Keratinocyte (primary cell): ENCODE results near the gene RSPO3. TPM values are rescaled to one million over a fixed set of nuclear protein-coding genes. Genes with fewer than 3 reads are reported as not detected.

ENCODE experiments used
- DNase-seq: peaks from one replicate; pipeline ENCODE4 v3.0.0-alpha.2; 2011; ENCODE audit warnings: low read depth, missing footprints, low spot score
- FAIRE-seq: peaks from 2 replicates; lab custom pipeline; 2011; peaks lifted over from hg19 to GRCh38; lab: Jason Lieb, UNC
- H2AFZ ChIP-seq: 2 replicates; pipeline ENCODE4 v1.6.0; 2012; ENCODE audit warnings: low read length, control low read depth, inconsistent platforms; ENCODE audit not compliant: control insufficient read depth
- H3K27ac ChIP-seq: 2 replicates; pipeline ENCODE4 v1.5.1; 2011; ENCODE audit warnings: low read length; ENCODE audit not compliant: control insufficient read depth, insufficient read depth
- H3K27me3 ChIP-seq: 3 replicates; pipeline ENCODE4 v1.6.0; 2011; ENCODE audit warnings: low read length; ENCODE audit not compliant: control insufficient read depth, insufficient read depth; ENCODE audit errors: extremely low read depth
- H3K36me3 ChIP-seq, 2 experiments: 2 replicates in 1 of 2; 3 replicates in 1 of 2; pipeline ENCODE4 v1.5.1; 2011; ENCODE audit warnings: low read length in 2 of 2, mild to moderate bottlenecking in 1 of 2; ENCODE audit not compliant: control insufficient read depth in 2 of 2, insufficient read depth in 2 of 2; ENCODE audit errors: extremely low read depth in 1 of 2
- H3K4me1 ChIP-seq: 3 replicates; pipeline ENCODE4 v1.5.1; 2011; ENCODE audit warnings: low read length; ENCODE audit not compliant: control insufficient read depth, insufficient read depth; ENCODE audit errors: extremely low read depth
- H3K4me2 ChIP-seq: 3 replicates; pipeline ENCODE4 v1.6.0; 2011; ENCODE audit warnings: low read depth, low read length; ENCODE audit not compliant: control insufficient read depth, insufficient read depth; ENCODE audit errors: extremely low read depth
- H3K4me3 ChIP-seq, 3 experiments: fragments of 200-600 bp in 1 of 3; sonication (generic) in 1 of 3; 2 replicates in 2 of 3; 3 replicates in 1 of 3; pipeline ENCODE4 v1.5.1; 2011 to 2016; ENCODE audit warnings: low read length in 3 of 3, mild to moderate bottlenecking in 3 of 3, control low read depth in 2 of 3, inconsistent platforms in 1 of 3, low read depth in 1 of 3, mixed read lengths in 1 of 3, mixed run types in 1 of 3, moderate library complexity in 1 of 3; ENCODE audit not compliant: control insufficient read depth in 2 of 3, insufficient read depth in 2 of 3; ENCODE audit errors: extremely low read depth in 1 of 3
- H3K79me2 ChIP-seq: 2 replicates; pipeline ENCODE4 v1.6.0; 2012; ENCODE audit warnings: low read length; ENCODE audit not compliant: control insufficient read depth, insufficient read depth
- H3K9ac ChIP-seq: 3 replicates; pipeline ENCODE4 v1.6.0; 2011; ENCODE audit warnings: low read length; ENCODE audit not compliant: control insufficient read depth, insufficient read depth; ENCODE audit errors: extremely low read depth
- H3K9me1 ChIP-seq: 3 replicates; pipeline ENCODE4 v1.6.0; 2011; ENCODE audit warnings: low read length; ENCODE audit not compliant: control insufficient read depth, insufficient read depth; ENCODE audit errors: extremely low read depth
- H3K9me3 ChIP-seq: 2 replicates; pipeline ENCODE4 v1.5.1; 2012; ENCODE audit warnings: low read depth, low read length; ENCODE audit not compliant: control insufficient read depth
- H4K20me1 ChIP-seq: 3 replicates; pipeline ENCODE4 v1.6.0; 2011; ENCODE audit warnings: low read length; ENCODE audit not compliant: control insufficient read depth, insufficient read depth; ENCODE audit errors: extremely low read depth
- EZH2 ChIP-seq: IDR thresholded peaks from one replicate; pipeline ENCODE4 v1.6.1; 2012; ENCODE audit warnings: inconsistent platforms, mild to moderate bottlenecking, low read length, moderate library complexity
- dilution Hi-C: fragments of 300-500 bp; cut with MboI; formaldehyde crosslinking; loops from one replicate; pipeline ENCODE4 v1.7.0; 2020; ENCODE audit warnings: low sequenced_read_pairs; ENCODE audit not compliant: extremely low pct_ligation_motif_present
- polyA plus RNA-seq, 5 experiments: library from polyadenylated mRNA; depleted of rRNA in 3 of 5; stranded (reverse) in 3 of 5; stranded (forward) in 1 of 5; unstranded in 1 of 5; fragments of >200 nt; gene quantifications; 1 replicate in 1 of 5; 2 replicates in 3 of 5; 3 replicates in 1 of 5; pipeline versions ENCODE4 v1.2.1 to v1.2.3, GENCODE V29; 2011 to 2012; ENCODE audit warnings: missing spikeins in 2 of 5, low read depth in 1 of 5, low replicate concordance in 1 of 5
- TF ChIP-seq, protein P1 (sequence below), 3 experiments: IDR thresholded peaks in 1 of 3; conservative IDR thresholded peaks in 1 of 3; optimal IDR thresholded peaks in 1 of 3; 2 replicates in 2 of 3; 3 replicates in 1 of 3; pipeline versions ENCODE3 to v1.5.1; 2011; ENCODE audit warnings: low read length in 3 of 3, mild to moderate bottlenecking in 3 of 3, moderate library complexity in 2 of 3, control low read depth in 1 of 3, inconsistent platforms in 1 of 3; ENCODE audit not compliant: insufficient read depth in 2 of 3; ENCODE audit errors: extremely low read depth in 1 of 3

Gene RSPO3
- polyA plus RNA-seq, 1 donor (not counting 4 experiments of a cell fraction or from before 2014, with no cell fraction given): not detected

DNA sequence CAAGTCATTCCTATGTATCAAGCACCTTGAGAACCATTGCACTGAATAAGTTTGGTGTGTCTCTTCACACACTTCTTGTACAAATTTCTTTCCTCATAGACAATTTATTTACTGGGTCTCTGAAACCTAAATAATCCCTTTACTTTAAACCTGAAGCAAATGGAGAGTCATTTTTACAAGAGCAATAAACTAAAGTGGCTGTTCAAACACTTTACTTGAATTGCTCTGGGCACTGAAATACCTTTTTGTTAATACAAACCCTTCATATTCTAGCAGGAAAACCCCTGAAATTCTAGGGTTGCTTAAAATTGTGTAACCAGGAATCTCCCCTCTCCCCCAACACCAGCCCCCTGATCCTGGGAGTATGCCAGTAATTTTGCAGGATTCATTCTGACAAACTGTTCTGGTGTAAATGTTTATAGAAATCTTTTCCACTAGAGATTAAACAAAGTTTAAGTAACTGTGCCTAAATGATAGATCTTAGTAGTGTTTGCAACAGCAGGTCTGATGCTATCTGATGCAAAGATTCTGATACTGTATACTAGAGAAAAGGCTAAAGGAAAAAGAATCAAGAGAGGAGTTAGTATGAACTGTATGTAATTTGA, 13.4 kb downstream of the RSPO3 start:
- Histone ChIP-seq H3K9me1 (no peaks in the 10 kb centered on the region), H3K4me1 (no peaks in the 10 kb centered on the region), H2AFZ (no peak overlapping the region), H3K36me3 (no peaks in the 10 kb centered on the region), H3K4me3 (no peak overlapping the region), H3K79me2 (no peaks in the 10 kb centered on the region), H3K27me3 (peaks cover 5% of the 10 kb centered on the region), H3K9ac (no peak overlapping the region), H3K9me3 (no peaks in the 10 kb centered on the region), H3K27ac (no peak overlapping the region), H3K4me2 (no peak overlapping the region), H4K20me1 (no peaks in the 10 kb centered on the region)
- no peak for TF ChIP-seq EZH2
- TF ChIP-seq, protein P1, sequence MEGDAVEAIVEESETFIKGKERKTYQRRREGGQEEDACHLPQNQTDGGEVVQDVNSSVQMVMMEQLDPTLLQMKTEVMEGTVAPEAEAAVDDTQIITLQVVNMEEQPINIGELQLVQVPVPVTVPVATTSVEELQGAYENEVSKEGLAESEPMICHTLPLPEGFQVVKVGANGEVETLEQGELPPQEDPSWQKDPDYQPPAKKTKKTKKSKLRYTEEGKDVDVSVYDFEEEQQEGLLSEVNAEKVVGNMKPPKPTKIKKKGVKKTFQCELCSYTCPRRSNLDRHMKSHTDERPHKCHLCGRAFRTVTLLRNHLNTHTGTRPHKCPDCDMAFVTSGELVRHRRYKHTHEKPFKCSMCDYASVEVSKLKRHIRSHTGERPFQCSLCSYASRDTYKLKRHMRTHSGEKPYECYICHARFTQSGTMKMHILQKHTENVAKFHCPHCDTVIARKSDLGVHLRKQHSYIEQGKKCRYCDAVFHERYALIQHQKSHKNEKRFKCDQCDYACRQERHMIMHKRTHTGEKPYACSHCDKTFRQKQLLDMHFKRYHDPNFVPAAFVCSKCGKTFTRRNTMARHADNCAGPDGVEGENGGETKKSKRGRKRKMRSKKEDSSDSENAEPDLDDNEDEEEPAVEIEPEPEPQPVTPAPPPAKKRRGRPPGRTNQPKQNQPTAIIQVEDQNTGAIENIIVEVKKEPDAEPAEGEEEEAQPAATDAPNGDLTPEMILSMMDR (optimal IDR thresholded peaks at IDR 0.05 in 1 of 3, IDR thresholded peaks at IDR 0.05 in 1 of 3, conservative IDR thresholded peaks at IDR 0.05 in 1 of 3; ENCODE audit: extremely low read depth in 1 of 3, insufficient read depth in 2 of 3, low read length in 3 of 3): no peak
- dilution Hi-C loops: no loop called here
- FAIRE-seq: no peak
- no peak for DNase-seq

DNA sequence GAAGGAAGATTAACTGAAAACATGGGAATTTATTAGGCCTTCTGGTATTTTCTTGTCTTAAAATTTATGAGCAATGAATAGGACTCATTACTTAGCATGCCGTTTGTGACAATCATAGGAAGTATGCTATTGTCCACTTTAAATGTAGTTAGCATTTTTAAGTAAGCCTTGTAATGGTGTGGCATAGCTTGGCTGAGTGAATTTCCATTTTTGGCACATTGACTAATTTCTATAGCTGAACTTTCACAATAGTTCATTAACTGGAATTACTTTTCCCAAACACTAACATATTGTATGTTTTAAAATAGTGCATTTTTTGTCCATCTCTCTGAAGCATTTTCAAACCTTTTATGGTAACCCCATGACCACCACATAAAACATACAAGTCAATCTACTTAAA, 15.7 kb downstream of the RSPO3 start:
- no peak for FAIRE-seq
- Histone ChIP-seq H3K27me3 (peaks cover 5% of the 10 kb centered on the region), H3K9ac (no peak overlapping the region), H3K79me2 (no peaks in the 10 kb centered on the region), H3K36me3 (no peaks in the 10 kb centered on the region), H3K4me3 (no peak overlapping the region), H3K27ac (no peak overlapping the region), H3K4me2 (no peak overlapping the region), H3K9me1 (no peaks in the 10 kb centered on the region), H2AFZ (no peak overlapping the region), H4K20me1 (no peaks in the 10 kb centered on the region), H3K4me1 (no peaks in the 10 kb centered on the region), H3K9me3 (no peaks in the 10 kb centered on the region)
- DNase-seq: no peak
- dilution Hi-C loops: no loop called here
- TF ChIP-seq, protein P1 (optimal IDR thresholded peaks at IDR 0.05 in 1 of 3, IDR thresholded peaks at IDR 0.05 in 1 of 3, conservative IDR thresholded peaks at IDR 0.05 in 1 of 3; ENCODE audit: extremely low read depth in 1 of 3, insufficient read depth in 2 of 3, low read length in 3 of 3): no peak
- TF ChIP-seq EZH2: no peak
